GM21381 (cell line): ENCODE results near the gene MTERF4.

Experiments used
- ATAC-seq: cut with Tn5 transposase; IDR thresholded peaks from one replicate; pipeline ENCODE4 v1.9.1; 2021; ENCODE audit warnings: mild to moderate bottlenecking, moderate library complexity; ENCODE audit not compliant: unreplicated experiment

Gene MTERF4

GRCh38 chr2:241135737-241136136, 33.6 kb upstream of the MTERF4 start:
- ATAC-seq = no peak

GRCh38 chr2:241134711-241135110, 32.6 kb upstream of the MTERF4 start:
- ATAC-seq = no peak

- ATAC-seq = no peak
Measured at GRCh38 chr2:241133436-241133820, 31.3 kb upstream of the MTERF4 start.

GRCh38 chr2:241132538-241133435, 30.7 kb upstream of the MTERF4 start:
- no peak for ATAC-seq

- ATAC-seq = no peak
Measured at GRCh38 chr2:241131531-241131930, 29.4 kb upstream of the MTERF4 start.

GRCh38 chr2:241130316-241130715, 28.2 kb upstream of the MTERF4 start:
- no peak for ATAC-seq

- ATAC-seq = no peak
Measured at GRCh38 chr2:241129086-241129871, 27.2 kb upstream of the MTERF4 start.

GRCh38 chr2:241128266-241128665, 26.2 kb upstream of the MTERF4 start:
- no peak for ATAC-seq

- ATAC-seq = no peak
Measured at GRCh38 chr2:241126771-241127202, 24.7 kb upstream of the MTERF4 start.

- no peak for ATAC-seq
Measured at GRCh38 chr2:241126201-241126611, 24.1 kb upstream of the MTERF4 start.

GRCh38 chr2:241125626-241126025, 23.5 kb upstream of the MTERF4 start:
- no peak for ATAC-seq

- no peak for ATAC-seq
Measured at GRCh38 chr2:241123816-241124536, 21.9 kb upstream of the MTERF4 start.

- ATAC-seq = no peak
Measured at GRCh38 chr2:241122376-241123002, 20.4 kb upstream of the MTERF4 start.

- ATAC-seq = no peak
Measured at GRCh38 chr2:241121008-241121407, 18.9 kb upstream of the MTERF4 start.

- no peak for ATAC-seq
Measured at GRCh38 chr2:241120440-241120839, 18.4 kb upstream of the MTERF4 start.

GRCh38 chr2:241118737-241119505, 16.8 kb upstream of the MTERF4 start:
- ATAC-seq = no peak

GRCh38 chr2:241116606-241117560, 14.8 kb upstream of the MTERF4 start:
- no peak for ATAC-seq

- ATAC-seq = no peak
Measured at GRCh38 chr2:241115361-241115760, 13.3 kb upstream of the MTERF4 start.

- ATAC-seq = no peak
Measured at GRCh38 chr2:241114836-241115235, 12.7 kb upstream of the MTERF4 start.
